Activated T-cell treated with anti-CD3 and anti-CD28 coated beads for 24 hours (primary cell): Measurements from ENCODE around the gene TJP3.

ENCODE experiments used
- DNase-seq: peaks from one replicate; pipeline ENCODE4 v3.0.0-alpha.2; 2020; ENCODE audit warnings: low read depth

TJP3 gene

DNA sequence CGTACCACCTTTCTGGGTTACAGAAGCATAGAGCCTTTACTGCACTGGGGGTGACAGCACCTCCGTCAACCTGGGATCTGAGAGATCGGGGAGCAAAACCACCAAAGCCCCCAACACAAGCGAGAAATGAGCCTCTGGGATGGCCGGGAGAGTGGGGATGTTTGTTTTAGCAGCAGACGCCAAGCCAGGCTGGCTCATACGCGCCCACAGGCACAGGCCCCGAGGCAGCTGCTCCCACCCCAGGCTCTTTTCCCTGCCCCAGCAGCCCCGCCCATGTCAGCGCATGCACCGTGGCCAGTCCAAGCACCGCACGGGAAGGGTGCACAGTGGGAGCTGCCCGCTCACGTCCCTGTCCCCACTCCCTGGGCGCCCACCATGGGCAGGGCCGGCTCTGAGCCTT, 16.5 kb upstream of the TJP3 start:
- DNase-seq: no peak

DNA sequence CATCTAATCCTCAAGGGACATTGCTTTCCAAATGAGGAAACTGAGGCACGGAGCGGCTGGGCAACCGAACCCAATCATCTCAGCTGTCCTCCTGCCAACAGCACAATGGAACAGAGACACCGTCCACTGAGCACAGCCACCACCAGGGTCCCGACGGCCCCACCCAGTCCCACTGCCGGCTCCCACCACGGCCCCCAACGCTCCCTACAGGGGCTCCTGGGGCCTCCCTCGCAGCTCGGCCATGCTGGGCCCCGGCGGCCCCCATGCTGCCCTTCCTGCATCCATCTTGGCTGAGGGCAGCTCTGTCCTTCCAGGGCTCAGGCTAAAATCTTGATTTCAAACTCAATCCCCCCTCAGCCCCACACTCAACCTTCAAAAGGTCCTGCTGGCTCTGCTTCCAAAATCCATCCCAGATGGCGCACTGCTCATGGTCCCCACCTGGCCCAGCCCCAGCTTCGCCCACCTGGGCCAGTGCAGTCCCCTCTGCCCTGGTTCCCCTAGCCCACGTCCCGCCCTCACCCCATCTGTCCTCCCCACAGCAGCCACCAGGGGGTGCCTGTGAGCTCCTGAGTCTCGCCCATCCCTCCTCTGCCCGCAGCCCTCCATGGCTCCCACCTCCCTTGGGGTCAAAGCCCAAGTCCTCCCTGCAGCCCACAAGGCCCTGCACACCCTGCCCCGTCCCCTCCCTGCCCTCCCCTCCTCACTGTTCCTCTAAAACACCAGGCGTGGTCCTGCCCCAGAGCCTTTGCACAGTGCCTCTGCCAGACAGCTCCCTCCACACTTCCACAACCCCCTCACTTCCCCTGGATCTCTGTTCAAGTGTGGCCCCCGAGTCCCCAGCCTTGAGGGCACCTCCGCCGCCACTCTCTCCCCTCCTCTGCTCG, 15.8 kb upstream of the TJP3 start:
- no peak for DNase-seq

DNA sequence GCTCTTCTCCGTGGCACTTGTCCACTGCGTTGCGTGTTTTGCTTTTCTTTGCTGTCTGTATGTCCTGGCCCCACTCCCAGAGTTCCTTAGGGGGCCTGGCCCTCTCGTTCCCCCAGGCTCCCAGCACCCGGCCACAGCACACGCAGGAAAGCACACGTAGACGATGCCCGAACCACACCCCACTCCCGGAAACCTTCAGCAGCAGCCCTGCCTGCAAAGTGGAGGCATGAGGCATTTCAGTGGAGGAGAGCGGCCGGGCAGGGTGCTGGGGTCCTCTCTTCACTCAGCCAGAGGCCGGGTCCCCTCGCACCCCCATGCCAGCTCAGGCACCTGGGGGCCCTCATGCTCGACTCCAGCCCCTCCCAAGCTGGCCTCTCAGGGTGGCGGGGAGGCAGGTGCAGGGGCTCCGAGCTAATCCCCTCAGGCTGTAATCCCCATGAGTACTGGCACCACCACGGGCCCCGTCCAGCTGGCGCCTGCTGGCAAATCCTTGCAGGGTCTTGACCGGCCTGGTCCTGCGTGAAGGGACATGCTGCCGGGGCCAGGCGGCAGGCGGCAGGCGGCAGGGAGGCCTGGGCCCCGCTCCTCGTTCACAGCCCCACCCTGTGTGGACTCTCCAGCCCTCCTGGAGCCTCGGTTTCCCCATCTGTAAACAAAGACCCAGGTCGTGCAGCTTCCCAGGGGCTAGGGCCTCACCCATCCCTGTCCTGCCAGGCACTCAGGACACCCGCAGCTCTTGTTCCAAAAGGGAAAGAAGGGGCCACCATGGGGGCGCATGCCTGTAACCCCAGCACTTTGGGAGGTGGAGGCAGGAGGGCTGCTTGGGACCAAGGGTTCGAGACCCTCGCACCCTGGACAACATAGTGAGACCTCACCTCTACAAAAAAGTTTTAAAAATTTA, 14.9 kb upstream of the TJP3 start:
- no peak for DNase-seq

DNA sequence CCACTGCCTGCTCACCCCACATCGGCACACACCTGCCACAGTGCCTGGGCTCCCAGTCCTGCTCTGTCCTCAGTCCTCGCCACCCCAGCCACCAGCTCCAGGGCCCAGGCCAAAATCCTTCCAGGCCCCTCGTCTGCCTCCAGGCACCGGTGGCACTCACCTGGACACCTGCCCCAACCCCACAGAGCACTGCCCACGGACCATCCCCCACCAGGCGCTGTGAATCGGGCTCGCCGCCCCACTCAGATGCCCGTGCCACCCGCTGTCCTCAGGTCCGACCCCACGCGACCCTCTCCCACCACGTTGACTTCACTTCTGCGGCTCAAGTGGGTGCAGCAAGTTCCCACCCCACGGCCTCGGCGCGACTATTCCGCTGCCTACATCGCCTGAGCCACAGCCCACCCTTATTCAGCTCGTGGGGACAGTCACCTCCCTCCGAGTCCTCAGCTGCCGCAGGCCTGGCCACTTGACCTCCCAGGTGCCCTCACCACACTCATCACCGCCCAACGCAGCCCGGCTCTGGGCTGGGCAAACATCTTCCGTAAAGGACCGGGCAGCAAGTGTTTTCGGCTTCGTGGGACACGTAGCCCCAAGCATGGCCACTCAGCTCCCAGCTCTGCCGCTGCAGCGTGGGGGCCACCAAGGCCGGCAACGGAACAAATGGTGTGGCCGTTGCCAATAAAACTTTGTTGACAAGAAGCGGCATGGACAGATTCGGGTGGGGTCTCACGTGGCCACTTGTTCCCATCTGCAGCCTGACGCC, 13.6 kb upstream of the TJP3 start:
- DNase-seq: no peak

DNA sequence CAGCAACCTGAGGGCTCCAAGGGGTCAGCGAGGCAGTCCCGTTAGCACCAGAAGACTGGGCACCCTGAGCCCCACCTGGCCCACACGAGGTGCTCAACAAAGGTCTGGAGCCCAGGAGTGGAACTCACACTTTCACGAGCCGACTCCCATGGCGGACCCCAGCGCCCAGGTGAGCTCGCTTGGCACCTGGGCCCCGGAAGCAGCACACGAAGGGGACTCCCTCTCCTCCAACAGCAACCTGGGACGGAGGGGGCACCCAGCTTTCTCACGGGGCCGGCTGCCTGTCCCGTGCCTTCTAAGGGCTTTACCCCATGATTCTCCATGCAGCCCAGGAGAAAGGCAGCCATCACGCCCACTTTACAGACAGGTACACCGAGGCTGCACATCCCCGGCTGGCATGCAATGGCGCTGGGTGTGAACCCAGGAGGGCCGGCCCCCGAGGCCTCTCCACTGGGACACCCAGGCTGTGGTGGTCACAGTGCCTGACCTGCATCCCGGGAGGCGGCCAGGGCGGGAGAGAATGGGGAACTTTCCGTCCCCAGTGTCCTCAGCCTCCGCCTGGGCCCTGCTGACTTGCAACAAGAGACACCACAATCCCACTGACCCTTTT, 13.0 kb upstream of the TJP3 start:
- no peak for DNase-seq

DNA sequence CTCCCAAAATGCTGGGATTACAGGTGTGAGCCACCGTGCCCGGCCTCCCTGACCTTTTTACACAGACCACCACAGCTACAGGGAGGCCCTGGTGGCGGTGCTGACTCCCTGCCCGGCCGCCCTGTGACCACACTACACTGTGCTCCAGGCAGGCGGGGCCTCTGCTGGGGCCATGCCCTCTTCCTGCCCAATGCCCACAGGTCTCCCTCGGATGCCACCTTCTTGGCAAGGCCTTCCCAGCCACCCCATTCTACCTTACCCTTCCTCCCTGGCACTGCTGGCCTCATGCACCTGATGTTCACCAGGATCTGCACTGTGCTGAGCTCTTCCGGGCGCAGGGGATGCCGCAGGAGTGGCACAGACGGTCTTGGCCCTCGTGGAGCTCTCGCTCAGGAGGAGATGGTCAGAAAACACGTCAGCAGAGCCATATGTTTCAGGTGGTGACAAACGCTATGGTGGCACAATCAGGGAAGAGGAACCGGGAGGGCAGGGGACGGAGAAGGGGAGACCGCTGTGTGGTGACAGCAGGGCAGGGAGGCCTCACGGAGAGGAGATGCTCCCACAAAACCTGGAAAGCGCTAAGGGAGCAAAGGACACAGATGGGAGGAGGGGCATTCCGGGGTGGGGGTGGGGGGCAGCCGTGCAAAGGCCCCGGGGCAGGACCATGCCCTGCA, 12.1 kb upstream of the TJP3 start:
- DNase-seq: no peak

DNA sequence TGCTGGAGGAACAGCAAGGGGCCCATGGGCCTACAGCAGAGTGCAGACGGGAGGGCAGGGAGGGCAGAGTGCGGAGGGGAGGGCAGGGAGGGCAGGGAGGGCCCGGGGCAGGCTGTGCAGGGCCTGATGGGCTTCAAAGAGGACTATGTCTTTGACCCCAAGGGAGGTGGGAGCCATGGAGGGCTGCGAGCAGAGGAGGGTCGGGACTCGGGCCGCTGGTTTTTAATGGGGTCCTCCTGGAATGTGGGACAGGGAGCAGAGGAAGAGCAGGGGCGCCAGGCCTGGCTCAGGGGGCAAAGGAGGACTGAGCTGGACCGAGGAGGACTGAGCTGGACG, 11.6 kb upstream of the TJP3 start:
- no peak for DNase-seq

DNA sequence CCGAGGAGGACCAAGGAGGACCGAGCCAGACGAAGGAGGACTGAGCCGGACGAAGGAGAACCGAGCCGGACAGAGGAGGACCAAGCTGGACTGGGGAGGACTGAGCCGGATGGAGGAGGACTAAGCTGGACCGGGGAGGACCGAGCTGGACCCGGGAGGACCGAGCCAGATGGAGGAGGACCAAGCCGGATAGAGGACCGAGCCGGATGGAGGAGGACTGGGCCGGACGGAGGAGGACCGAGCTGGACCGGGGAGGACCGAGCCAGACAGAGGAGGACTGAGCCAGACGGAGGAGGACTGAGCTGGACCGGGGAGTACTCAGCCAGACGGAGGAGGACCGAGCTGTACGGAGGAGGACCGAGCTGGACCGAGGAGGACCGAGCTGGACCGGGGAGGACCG, 11.1 kb upstream of the TJP3 start:
- no peak for DNase-seq

DNA sequence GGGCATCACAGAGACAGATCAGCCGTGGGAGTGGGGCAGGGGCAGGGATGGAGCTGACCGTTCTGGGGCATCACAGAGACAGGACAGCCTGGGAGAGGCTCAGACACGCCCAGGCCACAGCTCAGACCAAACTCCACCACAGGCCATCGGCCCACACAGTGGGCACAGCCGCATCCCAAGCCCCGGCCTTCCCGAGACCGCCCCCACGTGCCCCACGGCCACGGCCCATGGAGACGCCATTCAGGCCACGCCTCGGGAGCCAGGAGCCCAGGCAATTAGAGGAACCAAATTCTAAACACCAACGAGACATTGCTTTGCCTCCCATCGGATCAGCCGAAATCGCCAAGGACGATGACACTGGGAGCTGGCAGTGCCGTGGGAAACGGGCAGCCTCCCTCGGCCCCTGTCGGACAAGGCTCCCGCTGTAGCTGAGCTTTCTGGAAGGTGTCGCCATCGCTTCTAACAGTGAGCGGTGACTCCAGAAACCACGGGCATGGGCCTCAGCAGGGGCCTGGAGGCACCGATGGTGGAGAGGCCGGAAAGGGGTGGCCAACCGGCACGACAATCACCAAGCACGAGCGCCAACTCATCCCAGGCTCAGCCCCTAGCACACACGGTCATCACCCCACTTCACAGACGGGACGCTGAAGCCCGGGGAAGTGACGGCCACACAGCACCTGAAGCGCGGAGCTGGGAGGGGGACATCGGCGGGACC, 10.4 kb upstream of the TJP3 start:
- DNase-seq: no peak

DNA sequence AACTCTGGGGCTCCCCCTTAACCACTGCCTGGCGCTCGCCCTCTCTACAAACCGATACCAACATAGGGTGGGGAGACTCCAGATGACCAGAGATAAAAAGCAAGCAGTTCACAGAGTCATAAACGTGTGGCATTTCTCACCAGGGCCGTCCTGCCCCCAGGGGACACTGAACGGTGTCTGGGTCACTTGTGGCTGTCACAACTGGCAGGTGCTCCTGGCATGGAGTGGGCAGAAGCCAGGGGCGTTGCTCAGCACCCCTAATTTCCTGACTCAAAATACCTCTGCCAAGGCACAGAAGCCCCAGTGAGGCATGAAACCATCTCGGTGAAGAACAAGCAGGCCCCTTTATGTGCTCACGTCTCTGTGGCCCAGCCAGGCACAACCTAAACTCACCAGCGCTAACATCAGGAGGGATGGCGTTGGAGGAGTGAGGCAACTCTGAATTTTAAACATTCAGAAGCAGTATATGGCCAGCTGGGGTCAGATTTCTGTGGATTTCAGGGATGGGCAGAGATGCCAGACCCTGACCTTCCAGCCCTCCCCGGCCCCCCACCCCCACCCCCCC, 9.7 kb upstream of the TJP3 start:
- no peak for DNase-seq

DNA sequence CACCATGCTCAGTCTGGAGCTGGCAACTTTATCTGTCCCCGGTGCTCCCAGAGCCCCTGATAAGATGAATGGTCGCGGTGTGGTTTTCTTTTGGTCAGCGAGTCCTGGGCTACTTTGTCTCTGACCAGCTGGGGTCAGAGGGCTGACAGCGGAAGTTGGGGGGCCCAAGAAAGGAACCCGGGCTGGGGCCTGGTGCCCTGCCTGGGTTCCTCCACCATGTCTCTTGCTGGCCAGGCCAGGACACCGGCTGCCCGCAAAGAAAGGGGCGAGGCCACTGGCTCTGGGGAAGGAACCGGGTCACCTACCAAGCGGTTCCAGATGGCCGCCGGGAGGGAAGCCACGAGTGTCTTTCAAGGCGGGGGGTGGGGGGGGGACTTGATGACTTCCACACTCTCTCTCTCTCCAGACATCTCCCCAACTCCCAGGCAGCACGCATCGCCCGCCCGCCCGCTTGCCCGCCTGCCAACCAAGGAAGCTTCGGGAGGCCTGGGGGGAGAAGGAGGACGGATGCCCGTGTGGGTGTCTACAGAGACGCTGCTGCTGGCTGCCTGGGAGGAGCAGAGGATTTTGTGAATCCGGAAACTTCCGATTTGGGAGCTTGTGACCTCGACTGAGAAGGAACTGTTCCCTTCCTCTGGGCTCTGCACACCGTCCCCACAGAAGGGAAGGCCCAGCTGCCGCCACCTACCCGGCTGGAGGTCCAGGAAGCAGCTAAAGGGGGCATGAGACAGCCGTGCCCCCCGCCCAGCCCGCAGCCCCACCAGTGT, 9.0 kb upstream of the TJP3 start:
- no peak for DNase-seq

DNA sequence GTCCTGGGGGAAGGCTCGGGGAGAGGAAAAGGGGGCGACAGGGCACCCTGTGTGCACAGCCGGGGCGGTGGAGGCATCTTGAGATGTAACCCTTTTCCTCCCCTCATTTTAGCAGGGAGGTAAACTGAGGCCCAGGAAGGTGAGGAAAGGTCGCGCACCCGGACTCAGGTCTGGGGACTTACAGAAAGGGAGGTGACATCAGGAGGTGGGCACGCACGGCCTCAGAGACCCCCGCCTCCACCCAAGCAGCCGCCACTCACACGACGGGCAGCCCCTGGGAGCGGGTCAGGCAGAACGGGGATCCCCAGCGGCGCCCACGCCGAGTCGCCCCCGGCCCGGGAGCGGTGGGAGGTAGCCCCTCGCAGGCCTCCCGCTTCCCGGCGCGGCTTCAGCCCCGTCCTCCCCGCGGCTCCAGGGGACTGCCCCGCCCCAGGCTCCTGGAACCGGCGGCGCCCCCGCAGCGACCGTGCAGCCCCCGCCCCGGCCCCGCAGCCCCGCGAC, 8.4 kb upstream of the TJP3 start:
- no peak for DNase-seq

DNA sequence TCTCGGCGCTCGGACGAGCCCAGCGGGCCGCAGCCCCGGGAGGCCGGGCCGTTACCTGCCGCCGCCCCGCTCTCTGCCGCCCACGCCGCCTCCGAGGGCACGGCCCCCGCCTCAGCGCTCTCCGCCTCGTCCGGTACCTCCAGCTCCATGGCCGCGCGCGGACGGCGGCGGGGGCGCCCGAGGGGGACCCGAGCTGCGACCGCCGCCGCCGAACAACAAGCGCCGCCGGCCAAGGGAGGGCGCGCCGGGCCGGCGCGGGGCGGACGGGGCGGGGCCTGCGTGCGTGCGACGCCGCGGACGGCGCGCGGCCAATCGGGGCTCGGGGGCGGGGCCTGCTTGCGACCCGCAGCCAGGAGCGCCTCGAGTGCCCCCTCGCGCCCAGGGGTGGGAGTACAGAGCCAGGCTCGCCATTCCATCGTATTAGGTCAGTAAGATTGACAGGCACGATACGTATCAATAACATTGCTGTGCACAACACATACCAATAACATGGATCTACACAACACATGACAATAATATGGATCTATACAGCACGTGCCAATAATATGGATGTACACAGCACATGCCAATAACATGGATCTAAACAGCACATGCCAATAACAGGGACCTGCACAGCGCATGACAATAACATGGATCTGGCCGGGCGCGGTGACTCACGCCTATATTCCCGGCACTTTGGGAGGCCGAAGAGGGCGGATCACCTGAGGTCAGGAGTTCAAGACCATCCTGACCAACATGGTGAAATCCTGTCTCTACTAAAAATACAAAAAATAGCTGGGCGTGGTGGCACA, 7.7 kb upstream of the TJP3 start, which contains the start of gene PIP5K1C:
Gene PIP5K1C, minus strand, starts transcription at position 227 of the 791 bp plus-strand sequence. Its CDS starts 78 bp downstream, at position 149.
- DNase-seq: peak; percentile 89

DNA sequence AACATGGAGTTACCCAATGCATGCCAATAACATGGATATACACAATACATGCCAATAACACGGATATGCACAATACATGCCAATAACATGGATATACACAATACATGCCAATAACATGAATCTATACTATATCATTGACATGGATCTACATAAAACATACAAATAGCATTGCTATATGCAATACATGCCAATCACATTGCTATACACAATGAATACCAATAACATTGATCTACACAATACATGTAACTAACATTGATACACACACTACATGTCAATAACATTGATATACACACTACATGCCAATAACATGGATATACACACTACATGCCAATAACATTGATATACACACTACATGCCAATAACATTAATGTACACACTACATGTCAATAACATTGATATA, 7.0 kb upstream of the TJP3 start:
- no peak for DNase-seq

DNA sequence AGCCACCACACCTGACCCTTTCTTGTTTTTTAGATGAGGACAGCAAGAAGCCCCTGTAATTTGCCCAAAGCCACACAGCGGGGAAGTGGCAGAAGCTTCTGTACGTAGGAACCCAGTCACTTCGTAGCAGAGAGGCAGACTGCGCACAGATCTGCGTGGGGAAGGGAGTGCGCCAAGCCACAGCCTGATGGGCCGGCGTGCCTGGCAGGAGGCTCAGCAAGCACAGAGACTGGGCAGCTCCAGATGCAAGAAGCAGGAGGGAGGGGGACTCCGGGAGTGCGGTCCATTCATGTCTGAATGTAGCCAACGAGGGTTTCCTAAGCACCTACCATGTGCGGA, 347 bp upstream of the TJP3 start:
- no peak for DNase-seq

DNA sequence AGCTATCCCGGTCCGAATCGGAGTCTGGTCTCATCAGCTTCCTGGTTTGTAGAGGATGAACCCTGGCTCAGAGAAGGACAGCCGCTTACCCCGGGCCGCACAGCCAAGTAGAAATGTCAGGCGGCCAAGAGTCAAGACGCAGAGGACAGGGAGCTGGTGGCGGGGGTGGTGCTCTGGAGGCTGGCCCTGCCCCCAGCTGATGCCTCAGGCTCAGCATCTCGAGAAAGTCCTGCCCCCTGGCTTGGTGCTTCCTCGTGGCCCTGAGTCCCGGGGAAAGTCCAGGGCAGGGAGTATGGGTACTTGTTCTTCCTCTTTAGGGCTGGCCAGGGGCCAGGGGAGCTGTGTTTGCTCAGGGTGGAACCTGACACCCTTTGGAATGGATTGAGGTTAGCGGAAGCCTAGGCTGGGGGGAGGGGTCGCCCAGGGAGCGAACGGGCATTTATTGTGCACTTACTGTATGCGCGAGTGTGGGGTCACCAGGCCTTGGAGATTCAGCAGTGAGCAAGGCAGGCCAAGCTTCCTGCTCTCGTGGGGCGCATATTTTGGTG, 2.2 kb downstream of the TJP3 start:
- no peak for DNase-seq

DNA sequence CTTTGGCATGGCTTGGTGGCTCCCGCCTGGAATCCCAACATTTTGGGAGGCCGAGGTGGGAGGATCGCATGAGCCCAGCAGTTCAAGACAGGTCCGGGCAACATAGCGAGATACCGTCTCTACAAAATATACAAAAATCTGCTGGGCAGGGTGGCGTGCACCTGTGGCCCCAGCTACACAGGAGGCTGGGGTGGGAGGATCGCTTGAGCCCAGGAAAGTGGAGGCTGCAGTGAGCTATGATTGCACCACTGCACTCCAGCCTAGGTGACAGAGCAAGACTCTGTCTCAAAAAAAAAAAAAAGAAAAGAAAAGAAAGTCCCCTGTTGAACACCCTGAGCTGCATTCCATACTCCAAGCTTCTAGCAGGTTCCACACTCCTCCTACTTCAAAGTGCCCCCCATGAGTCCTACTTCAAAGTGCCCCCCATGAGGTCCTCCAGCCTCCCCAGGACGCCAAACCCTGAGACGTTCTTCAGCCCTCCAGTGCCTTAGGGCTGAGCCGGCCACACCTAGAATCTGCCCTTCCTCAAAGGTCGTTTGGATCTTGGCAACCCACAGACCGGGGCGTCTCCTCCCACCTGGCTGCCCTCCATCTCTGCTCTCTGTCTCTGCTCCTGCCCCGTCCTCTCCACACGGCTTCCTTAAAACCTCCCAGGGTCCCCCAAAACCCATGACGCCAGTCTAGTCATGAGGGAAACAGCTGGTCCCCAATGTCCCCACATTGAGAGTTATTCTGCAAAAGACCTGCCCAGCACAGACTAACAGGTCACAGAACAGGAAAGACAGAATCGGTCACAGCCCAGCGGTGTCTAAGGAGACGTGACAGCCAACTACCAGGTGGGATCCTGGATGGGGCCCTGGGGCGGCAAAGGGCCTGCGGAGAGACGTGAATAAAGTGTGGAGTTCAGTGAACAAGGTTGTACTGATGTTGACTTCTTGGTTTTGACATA, 4.8 kb downstream of the TJP3 start:
- DNase-seq: no peak
